HG03442 (cell line): ENCODE measurements around the gene HS2ST1.

ENCODE experiments used
- ATAC-seq: cut with Tn5 transposase; IDR thresholded peaks from one replicate; pipeline ENCODE4 v1.9.1; 2021; ENCODE audit warnings: mild to moderate bottlenecking, moderate library complexity; ENCODE audit not compliant: unreplicated experiment

HS2ST1 gene

DNA sequence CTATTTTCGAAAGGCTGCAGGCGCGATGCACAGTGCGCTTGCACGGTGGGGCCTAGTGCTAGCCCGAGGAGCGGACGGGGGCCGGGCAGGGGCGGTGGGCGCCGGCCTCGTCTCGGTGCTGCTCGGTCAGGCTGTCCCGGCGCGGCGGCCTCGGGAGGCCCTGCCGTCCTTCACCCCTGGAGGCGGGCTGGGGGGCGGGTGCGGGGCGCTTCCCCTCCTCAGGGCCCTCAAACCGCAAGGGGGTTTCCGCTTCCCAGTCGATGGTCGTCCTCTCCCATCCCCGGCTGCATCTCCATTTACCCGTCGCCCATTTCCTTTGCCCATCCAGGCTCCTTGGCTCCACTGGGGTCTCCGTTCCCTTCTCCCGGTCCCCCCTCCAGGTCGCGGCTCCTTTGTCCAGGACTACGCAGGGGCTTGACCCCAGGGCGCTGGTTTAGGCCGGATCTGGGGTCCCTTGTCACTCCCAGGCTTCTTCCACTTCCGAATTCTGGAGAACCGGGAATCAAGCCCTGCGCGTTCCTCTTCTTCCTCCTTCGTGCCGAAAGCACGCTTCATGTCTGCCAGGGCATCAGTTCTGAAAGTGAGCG, 217.9 kb downstream of the HS2ST1 start:
- ATAC-seq, result peak; percentile 23

DNA sequence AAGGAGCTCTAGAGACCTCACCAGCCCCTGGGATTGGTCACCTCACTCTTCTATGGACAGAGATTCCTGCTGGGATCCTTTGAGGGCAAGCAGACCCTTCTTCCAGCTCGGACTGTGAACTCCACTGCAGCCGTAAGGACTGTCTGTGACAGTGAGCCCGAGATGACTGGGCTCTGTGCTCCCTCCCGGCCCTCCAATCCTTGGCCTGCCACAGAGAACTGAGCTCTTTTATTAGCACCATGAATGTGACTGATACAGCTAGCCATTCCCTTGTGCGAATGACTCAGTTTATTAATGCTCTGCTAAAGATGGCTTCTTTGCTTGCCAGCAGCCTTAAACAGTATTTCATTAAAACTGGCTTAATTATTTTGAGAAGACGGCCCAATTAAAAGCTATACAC, 219.6 kb downstream of the HS2ST1 start:
- no peak for ATAC-seq

GRCh38 chr1:87134625-87135328, 220.3 kb downstream of the HS2ST1 start:
- no peak for ATAC-seq

- ATAC-seq, result no peak
Measured at GRCh38 chr1:87135329-87135712, 220.9 kb downstream of the HS2ST1 start.

- ATAC-seq, result no peak
Measured at GRCh38 chr1:87136607-87137341, 222.3 kb downstream of the HS2ST1 start.

DNA sequence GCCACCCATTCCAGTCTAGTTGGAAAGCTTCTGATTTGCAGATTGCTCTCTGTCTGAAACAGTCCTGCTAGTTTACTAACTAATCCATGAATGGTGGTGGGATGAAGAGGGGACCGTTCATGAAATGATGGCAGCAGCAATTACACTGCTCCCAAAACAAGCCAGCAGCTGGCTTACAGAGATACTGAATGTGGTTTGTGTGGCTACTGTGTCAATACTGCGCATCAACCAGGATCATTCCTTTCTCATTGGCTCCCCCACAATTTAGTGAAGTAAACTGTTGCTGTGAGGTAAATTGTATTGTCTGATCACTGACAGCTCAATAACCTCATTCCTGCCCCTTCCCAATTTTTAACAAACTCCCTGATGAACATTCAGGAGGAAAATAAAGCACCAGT, 222.9 kb downstream of the HS2ST1 start:
- ATAC-seq, result no peak

GRCh38 chr1:87140831-87141540, 226.6 kb downstream of the HS2ST1 start:
- ATAC-seq, result no peak

- ATAC-seq, result no peak
Measured at GRCh38 chr1:87141556-87141955, 227.1 kb downstream of the HS2ST1 start.

DNA sequence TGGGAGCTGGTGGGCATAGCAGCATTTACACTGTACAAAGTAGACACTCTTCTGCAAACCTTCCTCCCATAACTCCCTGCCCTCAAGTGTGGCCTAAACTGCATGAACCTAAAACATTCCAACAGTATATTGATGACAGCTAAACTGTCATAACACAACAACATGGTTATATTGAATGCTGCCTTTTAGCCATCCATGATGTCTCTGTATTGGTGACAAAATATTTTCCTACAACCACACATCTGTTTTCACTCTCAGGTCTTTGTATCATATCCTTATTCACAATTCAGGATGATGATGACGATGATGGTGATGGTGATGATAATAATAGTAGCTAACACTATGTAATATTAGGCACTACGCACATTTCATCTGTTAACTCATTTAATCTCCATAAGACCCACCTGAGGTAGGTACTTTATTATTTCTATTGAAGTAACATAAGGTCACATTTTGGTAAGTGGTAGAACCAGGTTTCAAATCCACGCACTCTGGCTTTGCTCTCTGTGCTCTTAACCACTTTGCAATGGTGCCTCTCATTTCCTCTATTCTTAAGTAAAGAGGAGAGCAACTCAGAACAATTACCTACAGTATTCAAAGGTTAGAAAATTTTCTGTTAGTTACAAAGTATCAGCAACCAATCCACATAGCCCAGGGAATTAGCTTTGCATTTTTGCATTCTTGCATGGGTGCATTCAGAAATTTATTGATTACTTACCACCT, 229.1 kb downstream of the HS2ST1 start:
- ATAC-seq, result no peak

GRCh38 chr1:87144316-87144895, 230.0 kb downstream of the HS2ST1 start:
- ATAC-seq, result no peak

DNA sequence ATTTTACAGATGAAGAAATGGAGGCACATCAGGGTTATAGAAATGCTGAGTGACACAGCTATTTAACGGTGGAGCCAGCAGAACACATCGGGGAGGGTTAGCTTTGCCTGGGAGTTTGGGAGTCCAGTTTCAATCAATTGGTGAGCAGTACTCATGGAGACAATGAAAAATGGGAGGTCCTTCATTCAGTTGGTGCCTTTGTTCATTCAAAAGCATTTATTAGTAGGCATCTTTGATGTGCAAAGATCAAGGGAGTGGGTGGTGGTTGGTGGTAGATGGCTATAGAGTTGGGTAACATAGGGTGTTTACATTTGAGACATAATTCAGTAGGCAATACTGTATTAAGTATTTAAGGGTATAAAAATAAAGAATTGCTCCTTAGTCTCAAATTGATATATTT, 230.5 kb downstream of the HS2ST1 start:
- ATAC-seq, result no peak

- no peak for ATAC-seq
Measured at GRCh38 chr1:87146538-87146937, 232.1 kb downstream of the HS2ST1 start.

DNA sequence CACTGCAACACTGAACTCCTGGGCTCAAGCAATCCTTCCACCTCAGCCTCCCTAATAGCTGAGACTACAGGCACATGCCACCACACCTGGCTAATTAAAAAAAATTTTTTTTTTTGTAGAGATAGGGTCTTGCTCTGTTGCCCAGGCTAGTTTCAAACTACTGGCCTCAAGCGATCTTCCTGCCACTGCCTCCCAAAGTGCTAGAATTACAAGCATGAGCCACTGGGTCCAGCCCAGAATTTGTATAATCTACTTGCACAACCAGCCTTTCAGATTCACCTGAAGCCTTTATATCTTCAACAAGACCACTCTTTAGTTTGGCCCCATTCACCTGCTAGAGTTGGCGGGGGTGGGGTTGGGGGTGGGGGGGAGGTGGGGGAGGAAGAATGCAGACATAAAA, 232.6 kb downstream of the HS2ST1 start:
- no peak for ATAC-seq

DNA sequence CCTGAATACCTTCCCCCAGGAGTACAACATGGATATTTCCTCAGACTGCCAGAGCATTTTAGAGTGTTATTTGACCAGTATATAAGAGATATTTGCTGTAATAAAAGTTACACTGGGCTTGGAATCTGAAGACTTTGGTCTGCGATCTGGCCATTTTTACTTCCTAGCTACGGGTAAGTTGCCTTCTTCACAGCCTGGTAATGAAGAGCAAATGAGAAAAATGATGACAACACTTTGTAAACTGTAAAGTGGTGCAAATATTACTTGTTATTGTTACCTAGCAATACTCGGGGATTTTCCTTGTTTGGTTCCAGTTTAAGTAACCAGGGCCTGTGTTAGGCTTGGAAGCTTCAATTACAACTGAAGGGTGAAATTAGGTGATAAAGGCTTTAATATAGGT, 233.4 kb downstream of the HS2ST1 start:
- ATAC-seq, result no peak

GRCh38 chr1:87148661-87149060, 234.2 kb downstream of the HS2ST1 start:
- ATAC-seq, result no peak

- no peak for ATAC-seq
Measured at GRCh38 chr1:87149241-87150041, 235.0 kb downstream of the HS2ST1 start.

GRCh38 chr1:87150143-87150542, 235.7 kb downstream of the HS2ST1 start:
- ATAC-seq, result no peak

GRCh38 chr1:87151500-87152421, 237.3 kb downstream of the HS2ST1 start:
- ATAC-seq, result peak; percentile 81

DNA sequence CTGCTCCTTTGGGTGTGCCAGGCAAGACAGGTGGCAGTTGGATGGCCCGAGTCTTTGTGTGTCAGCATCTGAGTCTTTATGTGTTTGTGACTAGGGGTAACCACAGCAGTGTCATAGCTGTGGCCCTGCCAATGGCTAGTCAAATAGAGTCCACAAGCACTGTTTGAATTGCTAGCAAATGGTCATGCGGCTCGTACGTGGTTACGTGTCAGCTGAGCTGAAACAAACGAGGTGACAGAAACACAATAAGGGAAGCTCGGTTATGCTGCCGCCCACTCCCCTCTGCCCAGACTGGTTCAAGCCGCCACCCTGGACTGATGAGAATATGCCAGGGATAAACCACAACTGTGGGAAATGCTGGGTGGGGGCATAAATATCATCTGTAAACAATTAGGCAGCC, 239.9 kb downstream of the HS2ST1 start:
- no peak for ATAC-seq
